ENCODE results near the gene IQCK.
A peak's percentile ranks its signal among the peaks of the same experiment; 100 is the strongest.

IQCK gene

DNA sequence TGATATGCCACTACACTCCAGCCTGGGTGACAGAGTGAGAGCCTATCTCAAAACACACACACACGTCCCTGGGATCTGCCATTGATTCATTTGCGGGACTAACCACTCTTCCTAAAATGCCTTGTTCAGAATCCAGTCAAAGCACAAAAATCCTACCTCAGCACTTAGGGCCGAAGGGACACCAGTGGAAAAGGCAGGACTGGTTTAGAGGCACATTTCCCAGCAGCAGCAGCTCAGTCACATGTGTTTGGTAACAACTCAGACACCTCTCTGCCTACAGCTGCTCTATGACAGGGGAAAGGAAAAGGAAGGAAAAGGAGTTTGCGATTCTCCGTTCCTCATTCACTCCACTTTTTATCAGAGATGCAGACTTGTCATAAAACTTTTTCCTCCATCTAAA, 12.2 kb upstream of the IQCK start:
- DNase-seq: no peak
- H3K4me1 ChIP-seq: no peaks in the 10 kb centered on the region

DNA sequence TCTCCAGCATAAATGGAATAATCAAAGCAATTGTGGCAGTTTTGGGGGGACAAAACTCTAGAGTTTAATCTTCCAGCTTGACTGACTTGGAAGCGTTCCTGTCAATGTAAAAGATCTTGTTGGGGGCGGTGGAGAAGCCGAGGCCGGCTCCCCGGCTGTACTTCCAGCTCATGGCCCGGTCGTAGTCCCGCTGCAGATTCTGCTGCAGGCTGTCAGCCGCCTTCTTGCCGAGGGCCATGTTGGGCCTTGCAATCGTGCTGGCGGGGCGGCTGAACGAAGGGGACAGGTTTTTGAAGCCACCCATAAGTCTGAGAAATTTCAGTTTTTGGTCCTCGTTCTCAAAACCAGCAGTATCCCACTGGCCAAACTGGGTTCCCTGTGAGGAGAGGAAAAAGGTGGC, 11.2 kb upstream of the IQCK start:
- intact Hi-C loops (cut with DNase I; ENCODE audit: low total_unique reads): no loop called here
- H3K27me3 ChIP-seq: no peaks in the 10 kb centered on the region
- peaks cover 46 to 91% (median 66%) of the 10 kb centered on the region in 3 donors for H3K36me3 ChIP-seq
- TF ChIP-seq, protein P1, sequence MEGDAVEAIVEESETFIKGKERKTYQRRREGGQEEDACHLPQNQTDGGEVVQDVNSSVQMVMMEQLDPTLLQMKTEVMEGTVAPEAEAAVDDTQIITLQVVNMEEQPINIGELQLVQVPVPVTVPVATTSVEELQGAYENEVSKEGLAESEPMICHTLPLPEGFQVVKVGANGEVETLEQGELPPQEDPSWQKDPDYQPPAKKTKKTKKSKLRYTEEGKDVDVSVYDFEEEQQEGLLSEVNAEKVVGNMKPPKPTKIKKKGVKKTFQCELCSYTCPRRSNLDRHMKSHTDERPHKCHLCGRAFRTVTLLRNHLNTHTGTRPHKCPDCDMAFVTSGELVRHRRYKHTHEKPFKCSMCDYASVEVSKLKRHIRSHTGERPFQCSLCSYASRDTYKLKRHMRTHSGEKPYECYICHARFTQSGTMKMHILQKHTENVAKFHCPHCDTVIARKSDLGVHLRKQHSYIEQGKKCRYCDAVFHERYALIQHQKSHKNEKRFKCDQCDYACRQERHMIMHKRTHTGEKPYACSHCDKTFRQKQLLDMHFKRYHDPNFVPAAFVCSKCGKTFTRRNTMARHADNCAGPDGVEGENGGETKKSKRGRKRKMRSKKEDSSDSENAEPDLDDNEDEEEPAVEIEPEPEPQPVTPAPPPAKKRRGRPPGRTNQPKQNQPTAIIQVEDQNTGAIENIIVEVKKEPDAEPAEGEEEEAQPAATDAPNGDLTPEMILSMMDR (IDR thresholded peaks at IDR 0.05): no peak
- H3K4me3 ChIP-seq: no peak overlapping the region
- no peaks in the 10 kb centered on the region for H3K9me3 ChIP-seq
- DNase-seq: no peak
- H3K27ac ChIP-seq: no peak overlapping the region
- no peaks in the 10 kb centered on the region for H3K4me1 ChIP-seq

More for the DNA sequence above, 12.2 kb upstream of the IQCK start:
- intact Hi-C loops (cut with DNase I; ENCODE audit: low total_unique reads): no loop called here
- Histone ChIP-seq H3K4me3 (no peak overlapping the region), H3K9me3 (no peaks in the 10 kb centered on the region), H3K27ac (no peak overlapping the region), H3K36me3 (peaks cover 47 to 93% (median 71%) of the 10 kb centered on the region in 3 donors), H3K27me3 (no peaks in the 10 kb centered on the region)
- TF ChIP-seq, protein P1 (IDR thresholded peaks at IDR 0.05): no peak

DNA sequence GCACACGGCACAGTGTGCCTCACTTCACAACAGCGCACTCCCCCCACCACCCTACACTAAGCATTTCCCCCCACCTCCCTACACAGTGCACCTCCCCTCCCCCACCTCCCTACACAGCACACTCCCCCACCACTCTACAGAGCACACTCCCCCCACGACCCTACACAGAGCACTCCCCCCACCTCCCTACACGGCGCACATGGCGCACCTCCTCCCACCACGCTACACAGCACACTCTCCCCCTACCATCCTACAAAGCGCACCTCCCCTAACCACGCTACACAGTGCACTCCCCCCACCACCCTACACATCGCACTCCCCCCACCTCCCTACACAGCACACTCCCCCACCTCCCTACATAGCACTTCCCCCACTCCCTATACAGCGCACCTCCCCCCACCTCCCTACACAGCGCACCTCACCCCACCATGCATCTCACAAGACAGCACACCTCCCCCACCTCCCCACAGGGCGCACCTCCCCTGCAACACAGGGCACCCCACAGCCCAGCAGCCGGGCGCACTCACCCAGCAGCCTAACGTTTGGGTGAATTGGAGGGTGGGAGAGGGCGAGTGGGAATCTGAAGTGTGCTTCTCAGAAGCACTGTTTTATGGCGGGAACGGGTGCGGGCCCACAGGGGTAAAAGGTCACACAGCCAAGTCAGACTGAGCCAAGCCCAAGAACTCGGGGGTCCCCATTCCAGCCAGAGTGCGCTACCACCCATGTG, 10.3 kb upstream of the IQCK start:
- Histone ChIP-seq H3K36me3 (peaks cover 37 to 91% (median 67%) of the 10 kb centered on the region in 3 donors), H3K27ac (no peak overlapping the region), H3K4me1 (no peaks in the 10 kb centered on the region), H3K27me3 (no peaks in the 10 kb centered on the region), H3K9me3 (no peaks in the 10 kb centered on the region), H3K4me3 (no peak overlapping the region)
- TF ChIP-seq, protein P1 (IDR thresholded peaks at IDR 0.05): no peak
- intact Hi-C loops (cut with DNase I; ENCODE audit: low total_unique reads): no loop called here
- DNase-seq: no peak

DNA sequence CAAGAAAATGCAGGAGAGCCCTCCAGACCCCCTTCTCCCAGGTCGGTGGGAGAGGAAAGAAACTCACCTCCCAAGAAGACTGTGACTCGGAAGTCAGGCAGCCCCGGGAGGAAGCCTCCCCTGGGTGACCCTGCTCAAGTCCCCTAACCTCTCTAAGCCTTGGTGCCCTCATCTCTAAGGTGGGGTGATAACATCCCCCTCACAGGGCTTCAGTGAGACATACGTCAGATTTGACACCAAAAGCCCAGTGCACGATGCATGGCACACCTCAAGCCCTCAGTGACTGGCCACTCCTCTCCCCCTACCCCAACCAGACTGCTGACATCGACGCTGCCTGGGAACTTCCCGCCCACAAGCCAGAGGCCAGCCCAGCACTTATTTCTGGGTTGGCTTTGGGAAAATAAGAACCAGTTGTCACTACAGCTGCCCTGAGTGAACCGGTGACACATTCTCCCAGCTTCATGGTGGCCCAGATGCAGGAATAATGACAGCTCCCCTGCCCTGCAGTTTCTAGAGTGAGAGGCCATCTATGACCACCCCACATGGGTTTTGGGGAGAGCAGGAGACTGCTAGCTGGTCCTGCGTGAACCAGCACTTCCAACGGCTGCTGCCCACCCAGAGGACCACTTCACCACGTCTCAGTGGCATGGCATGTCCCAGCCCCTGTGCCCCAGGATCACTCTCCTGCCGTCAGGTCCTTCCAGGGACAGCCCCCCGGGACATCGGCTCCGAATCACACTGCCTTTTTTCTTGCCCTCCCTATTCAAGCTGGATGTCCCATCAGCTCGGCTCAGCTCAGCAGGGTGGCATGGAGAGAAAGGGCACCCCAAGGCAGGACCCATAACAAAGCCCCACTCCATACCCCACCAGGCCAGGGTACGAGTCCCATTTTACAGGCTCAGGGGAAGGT, 9.5 kb upstream of the IQCK start:
- no peaks in the 10 kb centered on the region for H3K9me3 ChIP-seq
- peaks cover 32 to 91% (median 63%) of the 10 kb centered on the region in 3 donors for H3K36me3 ChIP-seq
- no peaks in the 10 kb centered on the region for H3K4me1 ChIP-seq
- no peak overlapping the region for H3K27ac ChIP-seq
- no peak overlapping the region for H3K4me3 ChIP-seq
- peak in 1 of 2 donors; percentile 52 for DNase-seq
- H3K27me3 ChIP-seq: no peaks in the 10 kb centered on the region
- TF ChIP-seq, protein P1 (IDR thresholded peaks at IDR 0.05): no peak
- intact Hi-C loops (cut with DNase I; ENCODE audit: low total_unique reads): no loop called here

DNA sequence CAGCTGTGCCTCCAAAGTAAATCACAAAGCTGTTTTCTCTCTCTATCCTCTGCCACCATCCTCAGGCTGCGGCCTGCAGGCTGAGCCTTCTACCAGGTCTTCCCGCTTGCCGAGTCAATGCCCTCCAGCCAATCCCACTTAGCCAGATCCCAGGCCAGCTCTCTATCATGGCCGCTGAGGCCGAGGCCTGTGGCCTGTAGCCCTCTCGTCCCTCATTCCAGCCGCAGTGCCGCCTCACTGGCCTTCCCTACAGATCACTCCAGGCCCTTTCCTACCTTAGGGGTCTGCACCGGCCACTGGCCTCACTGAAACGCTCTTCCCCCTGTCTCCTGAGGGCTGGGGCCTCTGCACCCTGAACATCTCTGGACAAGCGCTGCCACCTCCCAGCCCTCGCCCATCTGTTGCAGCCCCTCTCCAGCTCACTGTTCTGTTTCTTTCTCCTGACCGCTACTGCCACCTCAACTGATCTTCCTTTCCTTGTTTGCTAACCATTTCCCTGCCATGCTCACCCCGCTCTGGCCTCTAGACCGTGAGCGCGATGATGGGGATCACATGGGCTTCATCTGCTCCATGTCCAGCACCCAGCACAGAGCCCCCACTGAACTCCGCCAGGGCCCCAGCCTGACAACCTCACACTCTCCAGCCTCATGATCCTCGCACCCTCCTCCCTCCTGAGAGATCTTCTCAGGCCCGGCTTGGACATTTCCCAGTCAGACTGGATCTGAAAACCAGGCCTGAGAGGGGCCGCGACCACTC, 8.5 kb upstream of the IQCK start:
- Histone ChIP-seq H3K27ac (no peak overlapping the region), H3K4me3 (no peak overlapping the region), H3K4me1 (no peaks in the 10 kb centered on the region), H3K36me3 (peaks cover 30 to 91% (median 60%) of the 10 kb centered on the region in 3 donors), H3K9me3 (no peaks in the 10 kb centered on the region), H3K27me3 (no peaks in the 10 kb centered on the region)
- TF ChIP-seq, protein P1 (IDR thresholded peaks at IDR 0.05): no peak
- intact Hi-C loops (cut with DNase I; ENCODE audit: low total_unique reads): loop anchor here (10.0 kb wide), 2 partner anchors 155 to 175 kb away; partner anchors contain the start of genes GPRC5B and VPS35L
- no peak for DNase-seq
